SK-N-SH (cell line): ENCODE results near the gene OR10T2. TPM values are rescaled to one million over a fixed set of nuclear protein-coding genes. Genes with fewer than 3 reads are reported as not detected.

Source experiments
- CTCF ChIA-PET: fragments of 300-600, 350-600 bp; formaldehyde crosslinking; extraction: SDS; loops from one replicate; lab custom pipeline; 2021; lab: Yijun Ruan, JAX
- POLR2A ChIA-PET: fragments of 350-600 bp; sonication (Branson Sonifier 250); formaldehyde crosslinking; extraction: SDS; loops from one replicate; lab custom pipeline; 2020; ENCODE audit warnings: antibody characterized with exemption, inconsistent platforms; lab: Yijun Ruan, JAX
- DNase-seq: peaks from one replicate; pipeline ENCODE4 v3.0.0; 2012
- H2AFZ ChIP-seq: fragments of 200-600 bp; sonication (generic); 2 replicates; pipeline ENCODE4 v1.8.1; 2016; ENCODE audit warnings: antibody characterized with exemption, mild to moderate bottlenecking, low read depth
- H3F3A ChIP-seq: fragments of 200-600 bp; sonication (generic); replicated peaks from 2 replicates; pipeline ENCODE3; 2016; ENCODE audit warnings: antibody characterized with exemption, mild to moderate bottlenecking; ENCODE audit not compliant: insufficient read depth
- H3K27ac ChIP-seq, 2 experiments: fragments of 200-500 bp in 1 of 2; fragments of 200-600 bp in 1 of 2; sonication (Bioruptor generic) in 1 of 2; sonication (generic), shearing (Covaris generic) in 1 of 2; 2 replicates each; pipeline versions ENCODE4 v1.5.1 to v1.6.1; 2014 to 2016; ENCODE audit warnings: low read depth in 2 of 2, inconsistent platforms in 1 of 2, low read length in 1 of 2, mild to moderate bottlenecking in 1 of 2, mixed read lengths in 1 of 2
- H3K27me3 ChIP-seq: fragments of 200-600 bp; sonication (generic), shearing (Covaris generic); 2 replicates; pipeline ENCODE4 v1.6.1; 2016; ENCODE audit warnings: mixed run types; ENCODE audit not compliant: insufficient read depth
- H3K36me3 ChIP-seq, 2 experiments: fragments of 200-500 bp in 1 of 2; fragments of 200-600 bp in 1 of 2; sonication (Bioruptor generic) in 1 of 2; sonication (generic) in 1 of 2; replicated peaks in 1 of 2; 2 replicates each; pipeline versions ENCODE3 to v1.5.1; 2014 to 2016; ENCODE audit warnings: low read length in 1 of 2, mild to moderate bottlenecking in 1 of 2; ENCODE audit not compliant: insufficient read depth in 2 of 2, control insufficient read depth in 1 of 2
- H3K4me1 ChIP-seq, 2 experiments: fragments of 200-500 bp in 1 of 2; fragments of 200-600 bp in 1 of 2; sonication (Bioruptor generic) in 1 of 2; sonication (generic), shearing (Covaris generic) in 1 of 2; 2 replicates each; pipeline versions ENCODE4 v1.5.1 to v1.6.1; 2014 to 2016; ENCODE audit warnings: low read depth in 1 of 2, low read length in 1 of 2, mixed run types in 1 of 2; ENCODE audit not compliant: insufficient read depth in 2 of 2, control insufficient read depth in 1 of 2
- H3K4me2 ChIP-seq: fragments of 200-600 bp; sonication (generic), shearing (Covaris generic); 2 replicates; pipeline ENCODE4 v1.6.1; 2017; ENCODE audit warnings: mixed run types
- H3K4me3 ChIP-seq, 2 experiments: fragments of 200-500 bp in 1 of 2; fragments of 200-600 bp in 1 of 2; sonication (Bioruptor generic) in 1 of 2; sonication (generic), shearing (Covaris generic) in 1 of 2; 2 replicates each; pipeline versions ENCODE4 v1.5.1 to v1.8.1; 2014 to 2016; ENCODE audit warnings: low read depth in 2 of 2, inconsistent platforms in 1 of 2, low read length in 1 of 2, mild to moderate bottlenecking in 1 of 2, mixed read lengths in 1 of 2, moderate library complexity in 1 of 2
- H3K79me2 ChIP-seq: fragments of 200-600 bp; sonication (generic); 2 replicates; pipeline ENCODE4 v1.8.1; 2017; ENCODE audit warnings: mild to moderate bottlenecking; ENCODE audit not compliant: insufficient read depth
- H3K9ac ChIP-seq: fragments of 200-600 bp; sonication (generic); 2 replicates; pipeline ENCODE4 v1.6.1; 2017; ENCODE audit warnings: mixed run types
- H3K9me2 ChIP-seq: fragments of 200-600 bp; sonication (generic); 2 replicates; pipeline ENCODE4 v1.6.1; 2017; ENCODE audit warnings: mixed run types
- H3K9me3 ChIP-seq: fragments of 200-600 bp; sonication (generic); 2 replicates; pipeline ENCODE4 v1.6.1; 2017; ENCODE audit warnings: mixed run types, mild to moderate bottlenecking, moderate library complexity
- H4K20me1 ChIP-seq: fragments of 200-600 bp; sonication (generic); 2 replicates; pipeline ENCODE4 v1.6.1; 2017; ENCODE audit warnings: mild to moderate bottlenecking, mixed run types; ENCODE audit not compliant: insufficient read depth
- CHD2 ChIP-seq: fragments of 150-350 bp; IDR thresholded peaks from 2 replicates; pipeline ENCODE4 v1.6.1; 2018; ENCODE audit warnings: low read length; ENCODE audit not compliant: partially characterized antibody
- CTCF ChIP-seq: fragments of 200-600 bp; sonication (generic); IDR thresholded peaks from 2 replicates; pipeline ENCODE4 v1.6.1; 2017; ENCODE audit warnings: antibody characterized with exemption, mild to moderate bottlenecking, moderate library complexity
- ELF1 ChIP-seq: IDR thresholded peaks from 2 replicates; pipeline ENCODE4 v1.4.0; 2012
- EP300 ChIP-seq, 2 experiments: IDR thresholded peaks; 2 replicates each; pipeline versions ENCODE4 v1.4.0 to v1.6.1; 2012; ENCODE audit warnings: borderline replicate concordance in 1 of 2, low read depth in 1 of 2, low read length in 1 of 2
- EZH2phosphoT487 ChIP-seq: fragments of 200-600 bp; sonication (generic); IDR thresholded peaks from 2 replicates; pipeline ENCODE4 v1.6.1; 2017; ENCODE audit warnings: low read depth, mixed run types, mild to moderate bottlenecking, antibody characterized with exemption, moderate library complexity, borderline replicate concordance
- FOXJ3 ChIP-seq: sonication (generic); formaldehyde crosslinking; IDR thresholded peaks from 2 replicates; pipeline ENCODE4 v1.5.1; 2020; ENCODE audit warnings: mild to moderate bottlenecking, missing genetic modification reagents
- FOXM1 ChIP-seq: IDR thresholded peaks from 2 replicates; pipeline ENCODE4 v1.4.0; 2012; ENCODE audit warnings: low read depth, mild to moderate bottlenecking
- GATA2 ChIP-seq: sonication (generic); formaldehyde crosslinking; IDR thresholded peaks from 2 replicates; pipeline ENCODE4 v1.5.0; 2020; ENCODE audit warnings: mild to moderate bottlenecking, missing genetic modification reagents
- IRF3 ChIP-seq: fragments of 150-350 bp; IDR thresholded peaks from 2 replicates; pipeline ENCODE4 v1.6.1; 2016; ENCODE audit warnings: mild to moderate bottlenecking, low read depth, low read length
- JUND ChIP-seq: IDR thresholded peaks from 2 replicates; pipeline ENCODE4 v1.4.0; 2012
- MAX ChIP-seq: IDR thresholded peaks from 2 replicates; pipeline ENCODE4 v1.4.0; 2012; ENCODE audit warnings: low read depth
- MEF2A ChIP-seq: IDR thresholded peaks from 2 replicates; pipeline ENCODE4 v1.4.0; 2012; ENCODE audit warnings: low read depth, borderline replicate concordance
- MXI1 ChIP-seq: IDR thresholded peaks from 2 replicates; pipeline ENCODE4 v1.6.1; 2012; ENCODE audit warnings: mild to moderate bottlenecking, low read depth, low read length, improper control_type of control experiment
- RCOR1 ChIP-seq: fragments of 150-350 bp; IDR thresholded peaks from 2 replicates; pipeline ENCODE4 v1.6.1; 2017; ENCODE audit warnings: antibody characterized with exemption, low read length
- RFX5 ChIP-seq: IDR thresholded peaks from 2 replicates; pipeline ENCODE4 v1.6.1; 2012; ENCODE audit warnings: mild to moderate bottlenecking, improper control_type of control experiment, low read length
- USF1 ChIP-seq: IDR thresholded peaks from 2 replicates; pipeline ENCODE4 v1.4.0; 2012; ENCODE audit warnings: low read depth, borderline replicate concordance
- YY1 ChIP-seq: IDR thresholded peaks from 2 replicates; pipeline ENCODE4 v1.4.0; 2012; ENCODE audit warnings: low read depth, mild to moderate bottlenecking
- WGBS: methylation state at CpG from one replicate; pipeline ENCODE4 v1.1.6; 2017; ENCODE audit warnings: low lambda C conversion rate; 5-methylcytosine and 5-hydroxymethylcytosine counted together
- polyA plus RNA-seq, 3 experiments: library from polyadenylated mRNA; depleted of rRNA; stranded (reverse); fragments of >200 nt; gene quantifications; 2 replicates each; pipeline ENCODE4 v1.2.3, GENCODE V29; 2012
- TF ChIP-seq, protein P1 (sequence below): IDR thresholded peaks from 2 replicates; pipeline ENCODE4 v1.6.1; 2012; ENCODE audit warnings: mild to moderate bottlenecking, low read depth, low read length, moderate library complexity
- TF ChIP-seq, protein P2 (sequence below): IDR thresholded peaks from 2 replicates; pipeline ENCODE4; 2012
- TF ChIP-seq, protein P3 (sequence below): fragments of 150-350 bp; IDR thresholded peaks from 2 replicates; pipeline ENCODE4 v1.6.1; 2017; ENCODE audit warnings: antibody characterized with exemption, low read length, low read depth, borderline replicate concordance

Gene OR10T2
- not detected in 2 replicates for polyA plus RNA-seq (2012; rRNA removed)
- polyA plus RNA-seq (2012; cell fraction: cytosol; rRNA removed) = not detected in 2 replicates
- not detected in 2 replicates for polyA plus RNA-seq (2012; cell fraction: nucleus; rRNA removed)

DNA sequence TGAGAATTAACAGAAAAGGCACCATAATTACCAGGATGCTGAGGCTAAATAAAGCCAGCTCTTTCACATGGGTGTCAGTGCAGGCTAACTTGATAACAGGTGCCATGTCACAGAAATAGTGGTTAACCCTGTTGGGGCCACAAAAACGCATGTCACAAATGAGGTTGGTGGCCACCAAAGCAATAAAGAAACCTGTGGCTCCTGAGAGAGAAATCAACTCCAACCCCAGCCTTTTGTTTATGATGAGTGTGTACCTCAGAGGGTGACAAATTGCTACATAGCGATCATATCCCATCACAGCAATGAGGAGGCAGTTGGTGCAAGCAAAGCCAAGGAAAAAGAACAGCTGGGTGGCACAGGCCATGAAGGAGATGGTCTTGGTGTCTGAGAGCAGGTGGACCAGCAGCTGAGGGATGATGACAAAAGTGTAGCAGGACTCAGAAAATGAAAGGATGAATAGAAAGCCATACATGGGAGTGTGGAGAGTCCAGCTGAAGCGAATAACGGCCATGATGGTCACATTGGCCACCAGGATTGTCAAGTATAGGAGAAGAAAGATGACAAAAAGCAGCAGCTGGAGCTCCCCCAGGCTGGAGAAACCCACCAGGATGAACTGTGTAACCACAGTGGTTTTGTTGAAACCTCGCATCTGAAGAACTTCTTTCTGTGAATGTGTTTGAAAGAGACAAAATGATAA lies at the start of gene OR10T2:
TSS of gene OR10T2 (minus strand) at position 649 of the 697 bp plus-strand sequence. CDS start at position 649, 0 bp downstream.
- H2AFZ ChIP-seq = no peak within 1 kb of the TSS
- no peaks in the 10 kb centered on the region for H3K27me3 ChIP-seq
- H3K4me2 ChIP-seq = no peak within 1 kb of the TSS
- no peaks in the 10 kb centered on the region for H3K9me2 ChIP-seq
- no peaks in the 10 kb centered on the region for H3K9me3 ChIP-seq
- no peaks in the 10 kb centered on the region for H4K20me1 ChIP-seq
- no peak for DNase-seq
- TF ChIP-seq, protein P1, sequence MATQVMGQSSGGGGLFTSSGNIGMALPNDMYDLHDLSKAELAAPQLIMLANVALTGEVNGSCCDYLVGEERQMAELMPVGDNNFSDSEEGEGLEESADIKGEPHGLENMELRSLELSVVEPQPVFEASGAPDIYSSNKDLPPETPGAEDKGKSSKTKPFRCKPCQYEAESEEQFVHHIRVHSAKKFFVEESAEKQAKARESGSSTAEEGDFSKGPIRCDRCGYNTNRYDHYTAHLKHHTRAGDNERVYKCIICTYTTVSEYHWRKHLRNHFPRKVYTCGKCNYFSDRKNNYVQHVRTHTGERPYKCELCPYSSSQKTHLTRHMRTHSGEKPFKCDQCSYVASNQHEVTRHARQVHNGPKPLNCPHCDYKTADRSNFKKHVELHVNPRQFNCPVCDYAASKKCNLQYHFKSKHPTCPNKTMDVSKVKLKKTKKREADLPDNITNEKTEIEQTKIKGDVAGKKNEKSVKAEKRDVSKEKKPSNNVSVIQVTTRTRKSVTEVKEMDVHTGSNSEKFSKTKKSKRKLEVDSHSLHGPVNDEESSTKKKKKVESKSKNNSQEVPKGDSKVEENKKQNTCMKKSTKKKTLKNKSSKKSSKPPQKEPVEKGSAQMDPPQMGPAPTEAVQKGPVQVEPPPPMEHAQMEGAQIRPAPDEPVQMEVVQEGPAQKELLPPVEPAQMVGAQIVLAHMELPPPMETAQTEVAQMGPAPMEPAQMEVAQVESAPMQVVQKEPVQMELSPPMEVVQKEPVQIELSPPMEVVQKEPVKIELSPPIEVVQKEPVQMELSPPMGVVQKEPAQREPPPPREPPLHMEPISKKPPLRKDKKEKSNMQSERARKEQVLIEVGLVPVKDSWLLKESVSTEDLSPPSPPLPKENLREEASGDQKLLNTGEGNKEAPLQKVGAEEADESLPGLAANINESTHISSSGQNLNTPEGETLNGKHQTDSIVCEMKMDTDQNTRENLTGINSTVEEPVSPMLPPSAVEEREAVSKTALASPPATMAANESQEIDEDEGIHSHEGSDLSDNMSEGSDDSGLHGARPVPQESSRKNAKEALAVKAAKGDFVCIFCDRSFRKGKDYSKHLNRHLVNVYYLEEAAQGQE = no peak
- TF ChIP-seq CTCF (no peak), RFX5 (no peak), RCOR1 (no peak), ELF1 (no peak), EP300 (IDR thresholded peaks at IDR 0.05; ENCODE audit: borderline replicate concordance in 1 of 2, low read depth in 1 of 2, low read length in 1 of 2) (no peak), GATA2 (CRISPR knock-in tag) (no peak), IRF3 (no peak), YY1 (no peak), USF1 (no peak), FOXJ3 (no peak), MAX (no peak), JUND (no peak), MXI1 (no peak), MEF2A (no peak), EZH2phosphoT487 (no peak), CHD2 (no peak), FOXM1 (no peak)
- TF ChIP-seq, protein P2, sequence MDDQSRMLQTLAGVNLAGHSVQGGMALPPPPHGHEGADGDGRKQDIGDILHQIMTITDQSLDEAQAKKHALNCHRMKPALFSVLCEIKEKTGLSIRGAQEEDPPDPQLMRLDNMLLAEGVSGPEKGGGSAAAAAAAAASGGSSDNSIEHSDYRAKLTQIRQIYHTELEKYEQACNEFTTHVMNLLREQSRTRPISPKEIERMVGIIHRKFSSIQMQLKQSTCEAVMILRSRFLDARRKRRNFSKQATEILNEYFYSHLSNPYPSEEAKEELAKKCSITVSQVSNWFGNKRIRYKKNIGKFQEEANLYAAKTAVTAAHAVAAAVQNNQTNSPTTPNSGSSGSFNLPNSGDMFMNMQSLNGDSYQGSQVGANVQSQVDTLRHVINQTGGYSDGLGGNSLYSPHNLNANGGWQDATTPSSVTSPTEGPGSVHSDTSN = no peak
- TF ChIP-seq, protein P3, sequence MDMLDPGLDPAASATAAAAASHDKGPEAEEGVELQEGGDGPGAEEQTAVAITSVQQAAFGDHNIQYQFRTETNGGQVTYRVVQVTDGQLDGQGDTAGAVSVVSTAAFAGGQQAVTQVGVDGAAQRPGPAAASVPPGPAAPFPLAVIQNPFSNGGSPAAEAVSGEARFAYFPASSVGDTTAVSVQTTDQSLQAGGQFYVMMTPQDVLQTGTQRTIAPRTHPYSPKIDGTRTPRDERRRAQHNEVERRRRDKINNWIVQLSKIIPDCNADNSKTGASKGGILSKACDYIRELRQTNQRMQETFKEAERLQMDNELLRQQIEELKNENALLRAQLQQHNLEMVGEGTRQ = no peak
- 2% methylated on average over 5 of the region's 5 CpGs for WGBS
- no peak within 1 kb of the TSS for H3K27ac ChIP-seq
- no peaks in the 10 kb centered on the region for H3K4me1 ChIP-seq
- H3K36me3 ChIP-seq = no peaks in the 10 kb centered on the region
- POLR2A ChIA-PET = no interaction called here
- no peaks in the 10 kb centered on the region for H3F3A ChIP-seq
- no peaks in the 10 kb centered on the region for H3K79me2 ChIP-seq
- H3K4me3 ChIP-seq = no peak within 1 kb of the TSS
- CTCF ChIA-PET = no interaction called here
- no peak within 1 kb of the TSS for H3K9ac ChIP-seq
